ENCODE results near the gene GABRR3.

The GABRR3 gene

GRCh38 chr3:98032904-98033303, 2.2 kb downstream of the GABRR3 start:
- no peaks in the 10 kb centered on the region for H3K36me3 Mint-ChIP-seq
- ATAC-seq (replicated peaks): no peak
- no peak for DNase-seq
- peaks cover 0 to 12% of the 10 kb centered on the region in 2 donors for H3K27me3 Mint-ChIP-seq
- no peak overlapping the region for H3K4me3 Mint-ChIP-seq
- no peaks in the 10 kb centered on the region for H3K9me3 Mint-ChIP-seq
- H3K4me1 Mint-ChIP-seq: no peaks in the 10 kb centered on the region
- H3K27ac Mint-ChIP-seq: no peak overlapping the region

GRCh38 chr3:98032265-98032664, 2.9 kb downstream of the GABRR3 start:
- Mint-ChIP-seq H3K9me3 (no peaks in the 10 kb centered on the region), H3K27ac (no peak overlapping the region), H3K36me3 (no peaks in the 10 kb centered on the region), H3K4me3 (no peak overlapping the region), H3K27me3 (peaks cover 0 to 5% of the 10 kb centered on the region in 2 donors), H3K4me1 (no peaks in the 10 kb centered on the region)
- ATAC-seq (replicated peaks): no peak
- DNase-seq: no peak

GRCh38 chr3:98029083-98029482, 6.0 kb downstream of the GABRR3 start:
- Mint-ChIP-seq H3K9me3 (no peaks in the 10 kb centered on the region), H3K4me1 (peaks cover 0 to 2% of the 10 kb centered on the region in 2 donors), H3K27ac (no peak overlapping the region), H3K4me3 (no peak overlapping the region), H3K36me3 (no peaks in the 10 kb centered on the region), H3K27me3 (no peaks in the 10 kb centered on the region)
- ATAC-seq (replicated peaks) (no peak), DNase-seq (no peak)

GRCh38 chr3:98027085-98027446, 8.0 kb downstream of the GABRR3 start:
- no peak overlapping the region for H3K4me3 Mint-ChIP-seq
- peaks cover 0 to 3% of the 10 kb centered on the region in 2 donors for H3K4me1 Mint-ChIP-seq
- no peak for DNase-seq
- H3K9me3 Mint-ChIP-seq: no peaks in the 10 kb centered on the region
- ATAC-seq (replicated peaks): peak in 1 of 2 donors; percentile 22
- H3K27me3 Mint-ChIP-seq: no peaks in the 10 kb centered on the region
- no peak overlapping the region for H3K27ac Mint-ChIP-seq
- no peaks in the 10 kb centered on the region for H3K36me3 Mint-ChIP-seq

- H3K36me3 Mint-ChIP-seq: no peaks in the 10 kb centered on the region
- peaks cover 0 to 3% of the 10 kb centered on the region in 2 donors for H3K4me1 Mint-ChIP-seq
- DNase-seq (no peak), ATAC-seq (replicated peaks) (peak; percentile 75 to 78)
- no peaks in the 10 kb centered on the region for H3K27me3 Mint-ChIP-seq
- no peak overlapping the region for H3K27ac Mint-ChIP-seq
- no peak overlapping the region for H3K4me3 Mint-ChIP-seq
- no peaks in the 10 kb centered on the region for H3K9me3 Mint-ChIP-seq
Measured at GRCh38 chr3:98026425-98027084, 8.6 kb downstream of the GABRR3 start.

- ATAC-seq (replicated peaks) (no peak), DNase-seq (no peak)
- Mint-ChIP-seq H3K4me3 (no peak overlapping the region), H3K9me3 (no peaks in the 10 kb centered on the region), H3K27ac (no peak overlapping the region), H3K4me1 (peaks cover 0 to 3% of the 10 kb centered on the region in 2 donors), H3K27me3 (no peaks in the 10 kb centered on the region), H3K36me3 (no peaks in the 10 kb centered on the region)
Measured at GRCh38 chr3:98025392-98025945, 9.6 kb downstream of the GABRR3 start.

GRCh38 chr3:98022978-98023820, 11.9 kb downstream of the GABRR3 start:
- Mint-ChIP-seq H3K4me3 (no peak overlapping the region), H3K27ac (no peak overlapping the region), H3K27me3 (no peaks in the 10 kb centered on the region), H3K4me1 (peaks cover 0 to 3% of the 10 kb centered on the region in 2 donors), H3K9me3 (no peaks in the 10 kb centered on the region), H3K36me3 (no peaks in the 10 kb centered on the region)
- ATAC-seq (replicated peaks): peak; percentile 79 to 86
- peak; percentile 64 for DNase-seq

GRCh38 chr3:98021830-98022560, 13.1 kb downstream of the GABRR3 start:
- ATAC-seq (replicated peaks): no peak
- DNase-seq: no peak
- no peak overlapping the region for H3K27ac Mint-ChIP-seq
- no peaks in the 10 kb centered on the region for H3K9me3 Mint-ChIP-seq
- H3K36me3 Mint-ChIP-seq: no peaks in the 10 kb centered on the region
- H3K4me3 Mint-ChIP-seq: no peak overlapping the region
- no peaks in the 10 kb centered on the region for H3K27me3 Mint-ChIP-seq
- peaks cover 0 to 3% of the 10 kb centered on the region in 2 donors for H3K4me1 Mint-ChIP-seq

GRCh38 chr3:98020412-98020811, 14.7 kb downstream of the GABRR3 start:
- ATAC-seq (replicated peaks): no peak
- H3K36me3 Mint-ChIP-seq: no peaks in the 10 kb centered on the region
- peaks cover 0 to 4% of the 10 kb centered on the region in 2 donors for H3K9me3 Mint-ChIP-seq
- no peaks in the 10 kb centered on the region for H3K27me3 Mint-ChIP-seq
- H3K4me3 Mint-ChIP-seq: no peak overlapping the region
- no peak for DNase-seq
- H3K27ac Mint-ChIP-seq: no peak overlapping the region
- H3K4me1 Mint-ChIP-seq: peaks cover 0 to 1% of the 10 kb centered on the region in 2 donors

- no peak for ATAC-seq (replicated peaks)
- Mint-ChIP-seq H3K27me3 (peaks cover 0 to 5% of the 10 kb centered on the region in 2 donors), H3K4me3 (no peak overlapping the region), H3K27ac (no peak overlapping the region), H3K36me3 (no peaks in the 10 kb centered on the region), H3K9me3 (peaks cover 0 to 4% of the 10 kb centered on the region in 2 donors), H3K4me1 (peaks cover 0 to 1% of the 10 kb centered on the region in 2 donors)
- no peak for DNase-seq
Measured at GRCh38 chr3:98018301-98018700, 16.8 kb downstream of the GABRR3 start.

- peaks cover 0 to 4% of the 10 kb centered on the region in 2 donors for H3K9me3 Mint-ChIP-seq
- no peaks in the 10 kb centered on the region for H3K36me3 Mint-ChIP-seq
- H3K27ac Mint-ChIP-seq: no peak overlapping the region
- H3K4me3 Mint-ChIP-seq: no peak overlapping the region
- ATAC-seq (replicated peaks) (no peak), DNase-seq (no peak)
- no peaks in the 10 kb centered on the region for H3K4me1 Mint-ChIP-seq
- H3K27me3 Mint-ChIP-seq: peaks cover 0 to 5% of the 10 kb centered on the region in 2 donors
Measured at GRCh38 chr3:98014268-98014585, 20.9 kb downstream of the GABRR3 start.

- ATAC-seq (replicated peaks) (no peak), DNase-seq (no peak)
- Mint-ChIP-seq H3K4me3 (no peak overlapping the region), H3K27me3 (peaks cover 0 to 5% of the 10 kb centered on the region in 2 donors), H3K9me3 (peaks cover 0 to 4% of the 10 kb centered on the region in 2 donors), H3K27ac (no peak overlapping the region), H3K4me1 (no peaks in the 10 kb centered on the region), H3K36me3 (no peaks in the 10 kb centered on the region)
Measured at GRCh38 chr3:98013411-98014267, 21.5 kb downstream of the GABRR3 start.

- Mint-ChIP-seq H3K36me3 (no peaks in the 10 kb centered on the region), H3K4me3 (no peak overlapping the region), H3K9me3 (peaks cover 0 to 4% of the 10 kb centered on the region in 2 donors), H3K27ac (no peak overlapping the region), H3K4me1 (no peaks in the 10 kb centered on the region), H3K27me3 (peaks cover 0 to 5% of the 10 kb centered on the region in 2 donors)
- no peak for ATAC-seq (replicated peaks)
- DNase-seq: no peak
Measured at GRCh38 chr3:98012979-98013378, 22.1 kb downstream of the GABRR3 start.
